ENCODE results near the gene OR2A42.
"Not testable (repeated sequence)": the region's sequence is repeated elsewhere in the genome, so short reads cannot be mapped to it uniquely, and the experiment has no call there.

GRCh38 chr7:144269188-144269587 is 29.8 kb upstream of the OR2A42 start, which contains the start of gene CTAGE8:
- not testable (repeated sequence) for TF ChIP-seq CTCF (IDR thresholded peaks at IDR 0.05); RAD21 (IDR thresholded peaks at IDR 0.05; ENCODE audit: low read length); SIN3A (IDR thresholded peaks at IDR 0.05; ENCODE audit: borderline replicate concordance, low read depth, low read length); FOXM1 (IDR thresholded peaks at IDR 0.05; ENCODE audit: low read depth); PBX3 (IDR thresholded peaks at IDR 0.05); TAF1 (IDR thresholded peaks at IDR 0.05; ENCODE audit: borderline replicate concordance, low read depth, low read length); POLR2AphosphoS5 (IDR thresholded peaks at IDR 0.05; ENCODE audit: low read depth, low read length); USF2 (IDR thresholded peaks at IDR 0.05; ENCODE audit: borderline replicate concordance, low read depth, low read length); ZBTB33 (IDR thresholded peaks at IDR 0.05; ENCODE audit: borderline replicate concordance, low read depth); MXI1 (IDR thresholded peaks at IDR 0.05; ENCODE audit: low read depth, low read length); REST (IDR thresholded peaks at IDR 0.05; ENCODE audit: low read depth, low read length)

Data from SK-N-SH (cell line).